ENCODE data around the gene AFF3. TPM values are rescaled to one million over a fixed set of nuclear protein-coding genes. Genes with fewer than 3 reads are reported as not detected.

AFF3 gene
- total RNA-seq, 1 experiment from 2014 or later, result 0.05 TPM

DNA sequence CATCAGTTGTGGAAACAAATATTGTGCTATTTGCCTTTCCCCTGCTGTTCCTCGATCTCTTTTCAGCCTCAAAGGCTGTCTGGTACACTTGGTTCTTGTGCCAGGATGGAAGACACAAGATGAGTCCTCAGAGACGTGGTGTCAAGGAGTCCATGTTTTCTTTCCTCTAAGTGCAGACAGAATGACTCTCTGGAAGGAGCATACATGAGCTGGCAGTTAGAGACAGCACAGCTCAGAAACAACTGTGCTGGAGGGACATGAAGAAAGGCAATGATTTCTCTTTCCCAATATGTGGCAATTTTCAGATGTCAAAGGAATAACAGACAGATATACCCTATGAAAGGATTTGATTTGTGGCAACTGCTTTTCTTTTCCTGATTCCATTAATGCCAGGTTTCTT lies 162.2 kb downstream of the AFF3 start:
- no peaks in the 10 kb centered on the region for H3K27me3 ChIP-seq (replicated peaks; ENCODE audit: control insufficient read depth, insufficient read depth, low read length)
- CTCF ChIA-PET, result no interaction called here
- no peaks in the 10 kb centered on the region for H3K36me3 ChIP-seq (ENCODE audit: control insufficient read depth, insufficient read depth, low read length)
- intact Hi-C loops (cut with micrococcal nuclease; ENCODE audit: unreplicated experiment), result no loop called here
- Mint-ChIP-seq H3K9me3 (ENCODE audit: unreplicated experiment) (no peaks in the 10 kb centered on the region), H3K36me3 (ENCODE audit: insufficient read depth, unreplicated experiment) (no peaks in the 10 kb centered on the region), H3K27me3 (ENCODE audit: insufficient read depth, unreplicated experiment) (peaks cover 4% of the 10 kb centered on the region), H3K27ac (ENCODE audit: unreplicated experiment) (no peak overlapping the region), H3K4me3 (ENCODE audit: unreplicated experiment) (no peak overlapping the region), H3K4me1 (ENCODE audit: low read depth, unreplicated experiment) (no peaks in the 10 kb centered on the region)
- BruUV-seq (replicated peaks), result no TSS peak
- H3K4me1 ChIP-seq, result no peaks in the 10 kb centered on the region
- POLR2A ChIA-PET, result no interaction called here
- DNase-seq, result no peak
- no peak for TF ChIP-seq CTCF (IDR thresholded peaks at IDR 0.05; ENCODE audit: insufficient read depth in 1 of 2, low read depth in 1 of 2, low read length in 1 of 2, severe bottlenecking in 1 of 2, unreplicated experiment in 1 of 2)
- H3K9me3 ChIP-seq, result no peaks in the 10 kb centered on the region
- H3K4me3 ChIP-seq (ENCODE audit: low read depth, low read length), result no peak overlapping the region

DNA sequence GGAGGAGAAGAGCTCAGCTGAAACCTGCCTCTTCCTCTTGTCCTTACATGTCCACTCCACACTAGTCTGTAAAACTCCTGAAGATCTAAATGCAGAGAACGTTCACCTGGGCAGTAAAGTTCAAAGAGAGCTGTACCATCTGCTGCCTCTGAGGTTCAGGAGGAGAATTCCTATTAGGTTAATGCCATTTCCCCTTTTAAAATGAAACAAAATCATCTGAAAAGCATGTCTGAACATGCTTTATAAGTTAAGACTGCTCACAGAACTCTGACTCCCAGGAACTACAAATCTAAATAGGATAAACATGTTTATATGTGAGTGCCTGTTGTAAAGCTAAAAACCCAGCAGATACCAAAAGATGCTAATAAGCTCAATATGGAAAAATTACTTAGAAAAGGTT lies 164.4 kb downstream of the AFF3 start:
- Mint-ChIP-seq H3K36me3 (ENCODE audit: insufficient read depth, unreplicated experiment) (no peaks in the 10 kb centered on the region), H3K27ac (ENCODE audit: unreplicated experiment) (no peak overlapping the region), H3K27me3 (ENCODE audit: insufficient read depth, unreplicated experiment) (peaks cover 13% of the 10 kb centered on the region), H3K4me3 (ENCODE audit: unreplicated experiment) (no peak overlapping the region), H3K9me3 (ENCODE audit: unreplicated experiment) (no peaks in the 10 kb centered on the region), H3K4me1 (ENCODE audit: low read depth, unreplicated experiment) (no peaks in the 10 kb centered on the region)
- Histone ChIP-seq H3K4me1 (no peaks in the 10 kb centered on the region), H3K36me3 (ENCODE audit: control insufficient read depth, insufficient read depth, low read length) (no peaks in the 10 kb centered on the region), H3K4me3 (ENCODE audit: low read depth, low read length) (no peak overlapping the region), H3K9me3 (no peaks in the 10 kb centered on the region), H3K27me3 (replicated peaks; ENCODE audit: control insufficient read depth, insufficient read depth, low read length) (no peaks in the 10 kb centered on the region)
- CTCF ChIA-PET, result no interaction called here
- intact Hi-C loops (cut with micrococcal nuclease; ENCODE audit: unreplicated experiment), result no loop called here
- no TSS peak for BruUV-seq (replicated peaks)
- DNase-seq, result no peak
- no peak for TF ChIP-seq CTCF (IDR thresholded peaks at IDR 0.05; ENCODE audit: insufficient read depth in 1 of 2, low read depth in 1 of 2, low read length in 1 of 2, severe bottlenecking in 1 of 2, unreplicated experiment in 1 of 2)
- POLR2A ChIA-PET, result no interaction called here

DNA sequence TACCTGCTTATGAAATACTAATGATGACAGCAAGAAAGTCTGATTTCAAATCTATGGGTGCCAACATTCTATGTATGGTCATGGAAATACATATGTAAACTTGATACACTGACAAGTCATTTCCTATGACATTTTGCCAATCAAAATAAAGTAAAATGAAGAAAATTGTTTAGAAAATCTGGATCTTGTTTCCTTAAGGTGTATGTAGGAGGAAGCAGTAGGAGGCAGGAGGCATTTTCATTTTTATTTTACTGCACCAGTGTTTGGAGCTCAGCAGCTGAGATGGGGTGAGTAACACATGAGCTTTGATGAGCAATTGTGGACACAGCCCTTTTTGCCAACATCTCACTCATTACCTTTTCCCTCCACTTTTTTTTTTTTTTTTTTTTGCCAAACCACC lies 167.0 kb downstream of the AFF3 start:
- Histone ChIP-seq H3K9me3 (no peaks in the 10 kb centered on the region), H3K27me3 (replicated peaks; ENCODE audit: control insufficient read depth, insufficient read depth, low read length) (no peaks in the 10 kb centered on the region), H3K4me1 (no peaks in the 10 kb centered on the region), H3K4me3 (ENCODE audit: low read depth, low read length) (no peak overlapping the region), H3K36me3 (ENCODE audit: control insufficient read depth, insufficient read depth, low read length) (no peaks in the 10 kb centered on the region)
- TF ChIP-seq CTCF (IDR thresholded peaks at IDR 0.05; ENCODE audit: insufficient read depth in 1 of 2, low read depth in 1 of 2, low read length in 1 of 2, severe bottlenecking in 1 of 2, unreplicated experiment in 1 of 2), result no peak
- Mint-ChIP-seq H3K27ac (ENCODE audit: unreplicated experiment) (no peak overlapping the region), H3K4me3 (ENCODE audit: unreplicated experiment) (no peak overlapping the region), H3K4me1 (ENCODE audit: low read depth, unreplicated experiment) (no peaks in the 10 kb centered on the region), H3K9me3 (ENCODE audit: unreplicated experiment) (no peaks in the 10 kb centered on the region), H3K27me3 (ENCODE audit: insufficient read depth, unreplicated experiment) (peaks cover 22% of the 10 kb centered on the region), H3K36me3 (ENCODE audit: insufficient read depth, unreplicated experiment) (no peaks in the 10 kb centered on the region)
- ChIA-PET CTCF (no interaction called here), POLR2A (no interaction called here)
- BruUV-seq (replicated peaks), result no TSS peak
- intact Hi-C loops (cut with micrococcal nuclease; ENCODE audit: unreplicated experiment), result no loop called here
- DNase-seq, result no peak
